GM19438 (cell line): ENCODE results near the gene C12orf43.

Source experiments
- ATAC-seq: cut with Tn5 transposase; IDR thresholded peaks from one replicate; pipeline ENCODE4 v1.9.1; 2021; ENCODE audit warnings: low read depth; ENCODE audit not compliant: unreplicated experiment

The C12orf43 gene

DNA sequence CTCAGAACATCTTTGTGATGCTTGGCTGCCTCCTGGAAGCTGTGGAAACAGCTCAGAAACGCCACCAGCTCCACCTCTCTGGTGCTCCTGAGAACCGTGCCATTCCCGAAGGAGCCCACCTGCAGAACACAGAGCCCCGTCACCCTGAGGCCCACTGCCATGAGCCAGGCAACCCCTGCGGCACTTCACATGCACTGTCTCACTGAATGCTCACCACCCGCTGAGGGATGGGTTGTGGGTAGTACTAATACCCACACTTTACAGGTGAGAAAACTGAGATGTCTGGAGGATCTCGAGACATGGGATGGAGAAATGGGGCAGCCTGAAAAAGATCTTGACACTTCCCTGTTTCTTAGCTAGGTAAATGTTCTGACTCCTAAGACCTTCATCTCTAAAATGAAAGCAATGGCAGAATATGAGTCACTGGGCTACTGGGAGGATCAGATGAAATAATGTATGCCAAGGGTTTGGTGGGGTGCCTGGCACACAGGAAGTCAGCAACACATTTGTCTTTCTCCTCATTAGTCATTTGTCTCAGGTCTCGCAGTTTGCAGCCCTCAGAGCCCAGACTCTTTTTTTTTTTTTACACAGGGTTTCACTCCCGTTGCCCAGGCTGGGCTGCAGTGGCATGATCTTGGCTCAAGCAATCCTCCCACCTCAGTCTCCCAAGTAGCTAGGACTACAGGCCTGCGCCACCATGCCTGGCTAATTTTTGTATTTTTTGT is 17.5 kb upstream of the C12orf43 start:
- ATAC-seq, result no peak

DNA sequence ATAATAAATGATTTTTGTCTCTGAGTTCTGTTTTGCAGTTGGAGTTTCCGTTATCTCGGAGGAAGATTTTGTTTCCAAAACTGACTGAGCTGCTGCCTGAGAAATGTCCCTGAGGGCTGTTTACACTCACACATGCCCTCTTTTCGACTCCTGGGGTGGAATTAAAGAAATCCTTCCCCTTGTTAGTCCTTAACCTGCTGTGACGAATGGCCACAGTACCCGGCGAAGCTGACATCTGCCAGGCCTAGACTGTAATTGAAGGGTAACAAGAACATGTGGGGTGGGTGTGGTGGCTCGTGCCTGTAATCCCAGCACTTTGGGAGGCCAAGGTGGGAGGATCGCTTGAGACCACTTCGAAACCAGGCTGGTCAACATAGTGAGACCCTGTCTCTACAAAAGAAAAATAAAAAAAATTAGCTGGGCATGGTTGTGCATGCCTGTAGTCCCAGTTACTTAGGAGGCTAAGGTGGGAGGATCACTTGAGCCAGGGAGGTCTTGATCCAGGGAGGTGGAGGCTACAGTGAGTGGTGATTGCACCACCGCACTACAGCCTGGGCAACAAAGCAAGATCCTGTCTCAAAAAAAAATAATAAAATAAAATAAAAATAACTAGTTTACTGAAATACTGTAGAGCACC is 14.4 kb upstream of the C12orf43 start:
- ATAC-seq, result no peak

DNA sequence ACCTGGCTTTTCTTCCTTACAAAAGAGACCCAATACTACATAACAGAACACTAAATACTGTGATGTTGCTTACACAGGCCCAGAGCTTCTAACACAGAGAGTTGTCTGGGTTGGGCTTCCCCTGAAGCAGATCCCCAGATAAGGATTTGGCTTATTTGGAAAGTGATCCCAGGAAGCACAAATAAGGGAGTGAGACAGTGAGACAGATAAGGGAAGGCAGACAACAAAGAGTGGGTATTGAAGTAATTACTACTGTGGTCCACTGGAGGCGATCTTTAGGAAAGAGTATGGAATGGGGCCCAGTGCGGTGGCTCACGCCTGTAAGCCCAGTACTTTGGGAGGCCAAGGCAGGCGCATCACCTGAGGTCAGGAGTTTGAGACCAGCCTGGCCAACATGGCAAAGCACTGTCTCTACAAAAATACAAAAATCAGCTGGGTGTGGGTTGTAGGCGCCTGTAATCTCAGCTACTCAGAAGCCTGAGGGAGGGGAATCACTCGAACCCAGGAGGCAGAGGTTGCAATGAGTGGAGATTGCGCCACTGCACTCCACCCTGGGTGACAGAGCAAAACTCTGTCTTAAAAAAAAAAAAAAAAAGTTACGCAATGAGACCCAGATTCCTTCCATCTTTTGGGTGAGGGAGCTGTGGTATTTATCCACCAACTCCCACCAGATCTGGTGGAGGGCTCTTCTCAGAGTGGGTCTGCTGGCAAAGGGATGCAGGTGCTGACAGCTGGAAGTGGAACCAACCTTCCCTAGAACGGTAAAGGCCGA is 10.2 kb upstream of the C12orf43 start:
- no peak for ATAC-seq

DNA sequence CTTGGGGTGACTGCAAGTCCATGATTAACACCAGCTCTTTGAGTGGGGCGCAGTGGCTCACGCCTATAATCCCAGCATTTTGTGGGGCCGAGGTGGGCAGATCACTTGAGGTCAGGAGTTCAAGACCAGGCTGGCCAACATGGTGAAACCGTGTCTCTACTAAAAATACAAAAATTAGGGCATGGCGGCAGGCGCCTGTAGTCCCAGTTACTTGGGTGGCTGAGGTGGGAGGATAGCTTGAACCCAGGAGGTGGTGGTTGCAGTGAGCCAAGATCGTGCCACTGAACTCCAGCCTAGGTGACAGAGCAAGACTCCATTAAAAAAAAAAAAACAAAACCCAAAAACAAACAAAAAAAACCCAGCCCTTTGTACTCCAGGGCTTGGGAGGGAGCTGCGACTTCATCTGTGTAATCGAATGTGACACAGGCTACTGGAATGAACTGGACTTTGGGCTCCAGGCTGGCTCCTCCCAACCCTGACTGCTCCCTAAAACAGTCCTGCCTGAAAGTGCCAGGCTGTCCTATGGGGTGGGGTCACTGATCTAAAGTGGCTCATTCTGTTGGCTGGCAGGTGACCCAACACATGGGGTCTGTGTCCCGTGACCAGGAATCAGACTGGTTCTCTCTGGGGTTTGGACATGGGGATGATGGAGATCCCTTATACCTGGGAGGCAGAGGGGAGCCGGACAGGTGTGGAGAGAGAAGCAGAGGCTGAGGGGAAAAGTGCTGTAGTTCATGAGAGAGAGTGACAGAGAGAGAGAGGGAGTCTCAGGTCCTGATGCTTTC is 9.3 kb upstream of the C12orf43 start:
- ATAC-seq, result no peak

DNA sequence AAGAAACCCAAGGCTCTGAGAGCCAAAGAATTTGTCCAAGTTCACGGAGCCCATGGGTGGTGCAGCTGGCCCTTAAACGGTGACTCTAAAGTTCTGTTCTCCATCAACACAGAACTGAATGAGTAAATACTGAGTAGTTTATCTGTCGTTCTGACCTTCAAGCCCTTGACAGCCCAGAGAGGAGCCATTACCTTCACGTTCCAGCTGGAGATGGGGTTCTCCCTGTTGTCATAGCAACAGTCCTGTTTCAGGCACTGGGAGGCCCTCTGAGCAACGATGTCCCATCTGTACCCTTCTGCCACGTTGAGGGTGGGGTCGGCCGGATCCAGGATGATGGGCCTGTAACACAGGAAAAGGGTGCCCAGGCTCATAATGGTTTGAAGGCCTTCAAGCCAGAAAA is 7.5 kb upstream of the C12orf43 start:
- no peak for ATAC-seq

DNA sequence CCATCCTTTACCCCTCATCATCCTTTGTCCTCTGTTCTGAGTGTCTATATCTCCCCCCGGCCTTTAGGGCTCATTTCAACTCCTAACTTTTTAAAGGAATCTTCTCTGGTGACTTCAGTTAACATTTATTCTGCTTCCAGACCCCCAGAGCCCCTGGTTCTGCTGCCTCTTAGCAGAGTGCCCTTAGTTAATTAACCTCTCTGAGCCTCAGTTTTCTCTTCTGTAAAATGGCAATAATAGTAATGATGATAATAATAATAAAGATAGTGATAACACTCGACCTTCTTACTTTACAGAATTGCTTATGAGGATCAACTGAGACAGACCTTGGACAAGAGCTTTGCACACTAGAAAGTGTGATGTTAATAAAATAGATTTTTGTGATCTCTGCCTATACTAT is 6.4 kb upstream of the C12orf43 start:
- no peak for ATAC-seq

DNA sequence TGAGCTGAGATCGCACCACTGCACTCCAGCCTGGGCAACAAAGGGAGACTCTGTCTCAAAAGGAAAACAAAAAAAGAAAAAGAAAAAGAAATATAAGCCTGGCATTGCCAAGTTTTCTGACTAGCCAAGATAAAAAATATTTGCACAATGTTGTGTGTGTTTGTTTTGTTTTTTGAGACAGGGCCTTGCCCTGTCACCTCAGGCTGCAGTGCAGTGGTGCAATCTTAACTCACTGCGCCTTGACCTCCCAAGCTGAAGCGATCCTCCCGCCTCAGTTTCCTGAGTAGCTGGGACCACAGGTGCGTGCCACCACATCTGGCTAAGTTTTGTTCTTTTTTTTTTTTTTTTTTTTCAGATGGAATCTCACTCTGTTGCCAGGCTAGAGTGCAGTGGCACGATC is 5.5 kb upstream of the C12orf43 start:
- no peak for ATAC-seq

DNA sequence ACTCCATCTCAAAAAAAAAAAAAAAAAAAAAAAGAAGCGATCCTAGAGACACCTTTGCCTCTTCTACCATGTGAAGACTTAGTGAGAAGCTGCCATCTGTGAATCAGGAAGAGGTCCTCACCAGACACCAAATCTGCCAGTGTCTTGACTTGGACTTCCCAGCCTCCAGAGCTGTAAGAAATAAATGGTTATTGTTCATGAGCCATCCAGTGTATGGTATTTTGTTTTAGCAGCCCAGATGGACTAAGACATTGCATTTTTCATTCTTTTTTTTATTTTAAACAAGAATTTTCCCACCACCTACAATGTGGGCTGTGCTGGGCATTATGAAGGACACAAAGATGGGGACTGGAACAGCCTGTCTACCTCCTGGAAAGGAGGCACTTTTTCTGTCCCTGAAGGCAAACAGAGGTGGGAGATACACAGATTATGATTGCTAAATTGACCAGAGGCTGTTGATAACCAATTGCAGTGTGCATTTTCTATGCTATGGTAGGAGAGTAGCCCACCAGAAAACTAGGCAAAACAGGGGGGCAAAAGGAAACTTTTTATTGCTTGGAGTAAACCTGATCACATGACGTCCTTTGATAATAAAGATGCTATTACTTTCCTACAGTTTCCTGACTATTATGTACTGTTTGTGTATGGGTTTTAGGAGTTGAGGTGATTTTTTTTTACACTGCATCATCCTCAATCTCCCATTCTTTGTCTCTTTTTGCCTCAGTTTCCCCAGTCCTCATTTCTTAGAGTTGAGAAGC is 2.8 kb upstream of the C12orf43 start:
- ATAC-seq, result no peak

DNA sequence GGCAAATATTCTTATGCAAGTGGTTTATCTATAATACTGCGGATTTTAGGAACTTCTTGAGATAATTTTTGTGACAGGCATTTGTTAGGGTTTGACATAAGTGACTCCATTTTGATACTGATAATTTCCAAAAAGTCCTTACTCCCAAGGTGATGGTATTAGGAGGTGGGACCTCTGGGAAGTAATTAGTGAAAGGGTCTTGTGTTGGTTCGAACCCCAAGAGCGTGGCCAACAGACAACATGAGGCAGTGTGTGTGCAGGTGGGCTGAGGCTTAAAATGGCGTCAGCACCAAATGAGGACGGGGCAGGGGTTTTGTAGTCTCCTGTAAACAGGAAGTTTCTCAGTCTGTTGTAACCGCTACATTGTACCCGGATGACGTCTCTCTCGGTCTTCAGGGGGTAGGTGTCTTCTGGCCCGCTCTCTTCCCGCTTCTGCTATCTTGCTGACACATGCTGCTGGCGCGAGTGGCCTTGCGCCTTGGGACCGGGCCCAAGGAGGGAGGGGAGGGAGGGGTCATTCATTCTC is 1.7 kb upstream of the C12orf43 start:
- no peak for ATAC-seq

DNA sequence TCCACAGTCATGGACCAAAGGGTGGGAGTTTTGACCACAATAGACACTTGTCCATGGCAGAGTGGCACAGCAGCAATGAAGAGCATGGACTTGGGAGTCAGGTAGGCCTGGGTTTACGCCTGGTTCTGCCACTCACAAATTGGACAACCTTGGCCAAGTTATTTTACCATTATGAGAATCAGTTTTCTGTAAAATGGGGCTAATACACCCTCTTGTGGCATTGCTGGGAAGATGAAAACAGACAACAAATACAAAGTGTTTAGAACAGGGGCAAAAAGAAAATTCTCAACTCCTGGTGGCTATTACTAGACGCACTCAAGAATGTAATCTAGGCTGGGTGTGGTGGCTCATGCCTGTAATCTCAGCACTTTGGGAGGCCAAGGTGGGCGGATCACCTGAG is 2.6 kb downstream of the C12orf43 start:
- ATAC-seq, result no peak

DNA sequence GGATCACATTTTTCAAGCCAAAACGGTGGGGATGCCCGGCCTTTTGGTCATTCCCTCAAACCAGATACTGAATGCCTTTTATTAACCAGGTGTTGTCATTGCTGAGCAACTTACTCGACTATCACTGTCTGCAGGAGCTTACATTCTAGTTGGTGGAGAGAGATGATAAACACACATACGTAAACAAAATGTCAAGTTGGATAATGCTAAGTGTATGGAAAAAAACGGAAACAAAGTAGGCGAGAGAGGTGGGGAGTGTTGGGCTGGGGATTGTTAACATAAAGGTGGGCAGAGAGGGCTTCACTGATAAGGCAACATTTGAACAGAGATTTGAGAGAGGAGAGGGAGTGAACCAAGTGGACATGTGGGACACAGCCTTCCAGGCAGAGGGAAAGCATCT is 4.5 kb downstream of the C12orf43 start:
- no peak for ATAC-seq

DNA sequence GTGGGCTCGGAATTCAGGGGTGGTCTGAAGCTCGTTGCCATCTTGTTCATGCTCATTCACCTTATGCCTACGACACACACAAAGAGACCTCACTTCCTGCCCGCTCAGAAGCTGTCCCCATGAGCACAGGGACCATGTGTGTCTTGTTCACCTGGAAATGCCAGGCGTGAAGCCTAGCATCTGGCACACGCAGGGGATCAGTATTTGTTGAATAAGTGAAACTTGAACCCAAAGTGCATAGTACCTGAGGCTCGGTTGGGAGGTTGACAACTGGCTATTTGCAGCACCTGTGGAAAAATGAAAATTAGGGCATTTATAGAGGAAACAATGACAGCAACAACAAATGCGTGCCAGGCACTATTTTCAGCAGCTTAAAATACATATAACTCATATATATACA is 5.4 kb downstream of the C12orf43 start:
- ATAC-seq, result no peak

DNA sequence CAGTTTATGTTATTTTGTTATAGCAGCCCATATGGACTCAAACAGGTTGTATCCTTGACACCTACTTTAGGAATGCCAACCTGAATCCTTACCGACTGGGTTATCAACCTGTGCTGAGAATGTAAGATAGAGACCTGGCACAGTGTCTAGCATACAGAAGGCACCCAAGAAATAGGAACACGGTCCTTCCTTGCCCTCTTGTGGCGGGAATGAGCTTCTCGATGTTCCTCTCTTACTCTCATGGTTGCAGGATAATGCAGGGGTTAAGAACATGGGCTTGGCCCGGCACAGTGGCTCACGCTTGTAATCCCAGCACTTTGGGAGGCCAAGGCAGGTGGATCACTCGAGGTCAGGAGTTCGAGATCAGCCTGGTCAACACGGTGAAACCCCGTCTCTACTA is 6.5 kb downstream of the C12orf43 start:
- no peak for ATAC-seq

DNA sequence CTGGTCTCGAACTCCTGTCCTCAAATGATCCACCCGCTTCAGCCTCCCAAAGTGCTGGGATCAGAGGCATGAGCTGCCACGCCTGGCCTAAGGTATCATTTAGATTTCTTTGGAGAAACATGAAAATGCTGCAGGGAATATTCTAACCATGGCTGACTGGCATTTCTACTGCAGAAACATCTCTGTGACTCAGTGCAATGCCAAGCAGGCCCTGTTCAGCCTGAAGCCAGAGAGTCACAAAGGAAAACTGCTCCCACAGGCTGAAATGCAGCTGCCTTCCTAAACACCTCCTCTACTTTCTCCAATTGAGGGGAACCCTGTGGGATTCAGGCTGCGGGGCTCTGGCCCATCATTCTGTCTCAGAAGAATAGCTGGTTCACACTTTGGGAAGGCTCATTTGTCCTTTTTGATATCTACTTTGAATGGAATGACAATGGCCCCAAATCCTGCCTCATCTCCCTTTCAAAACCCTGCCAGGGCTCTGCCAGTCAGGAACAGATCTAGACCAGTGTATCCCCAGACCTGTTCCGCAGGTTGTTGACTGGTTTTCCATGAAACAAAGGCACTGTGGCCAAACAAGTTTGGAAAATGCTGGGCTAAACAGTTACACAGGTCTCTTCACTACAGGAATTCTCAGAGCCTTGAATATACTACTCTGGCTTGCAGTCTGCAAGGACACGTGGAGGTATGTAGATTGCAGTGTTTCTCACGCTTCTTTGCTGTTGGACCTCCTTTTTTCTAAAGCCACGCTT is 7.8 kb downstream of the C12orf43 start:
- ATAC-seq, result no peak

DNA sequence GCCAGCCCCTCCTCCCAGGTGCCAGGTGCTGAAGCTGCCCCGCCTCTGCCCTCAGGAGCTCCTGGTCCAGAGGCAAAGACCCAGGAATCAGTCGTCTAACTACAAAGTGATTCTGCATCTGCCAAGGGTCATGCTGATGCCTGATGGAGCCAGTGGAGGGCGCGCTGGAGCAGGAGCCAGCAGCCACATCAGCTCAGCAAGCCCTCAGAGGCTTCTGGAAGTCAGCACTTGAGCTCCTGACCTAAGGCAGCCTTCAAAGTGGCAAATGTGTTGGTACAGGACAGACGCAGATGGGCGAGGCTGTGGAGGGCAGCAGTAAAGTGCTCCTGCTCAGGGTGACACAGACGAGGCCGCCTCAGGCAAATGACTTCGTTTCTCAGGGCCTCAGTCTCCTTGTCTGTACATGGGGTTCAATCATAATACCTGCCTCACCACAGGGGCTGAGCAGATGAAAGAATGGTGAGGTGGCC is 10.9 kb downstream of the C12orf43 start:
- no peak for ATAC-seq

DNA sequence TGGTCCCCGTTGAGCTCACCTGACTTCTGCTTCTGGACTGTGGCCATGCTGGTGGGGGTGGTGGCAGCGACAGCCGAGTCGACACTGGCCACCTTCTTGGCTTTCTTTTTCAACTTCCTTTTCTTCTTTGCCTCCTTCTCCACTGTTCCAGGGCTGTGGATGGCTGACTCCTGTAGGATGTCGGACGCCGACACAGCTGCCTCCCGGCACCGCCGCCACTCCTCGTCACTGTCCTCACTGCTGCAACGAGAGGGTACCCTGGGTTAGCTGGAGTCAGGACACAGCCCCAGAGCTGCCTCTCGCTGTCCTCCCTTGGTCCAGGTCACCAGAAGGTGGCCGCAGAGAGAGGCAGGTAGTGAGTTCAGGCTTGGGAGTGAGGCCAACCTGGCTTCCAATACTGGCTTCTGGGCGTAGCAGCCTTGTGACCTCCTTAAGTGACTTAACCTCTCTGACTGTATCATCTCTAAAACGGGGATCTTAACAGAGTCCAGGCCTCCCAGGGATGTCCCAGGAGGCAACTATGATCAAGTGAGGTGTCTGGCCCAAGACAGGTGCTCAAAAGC is 12.0 kb downstream of the C12orf43 start:
- ATAC-seq, result no peak

DNA sequence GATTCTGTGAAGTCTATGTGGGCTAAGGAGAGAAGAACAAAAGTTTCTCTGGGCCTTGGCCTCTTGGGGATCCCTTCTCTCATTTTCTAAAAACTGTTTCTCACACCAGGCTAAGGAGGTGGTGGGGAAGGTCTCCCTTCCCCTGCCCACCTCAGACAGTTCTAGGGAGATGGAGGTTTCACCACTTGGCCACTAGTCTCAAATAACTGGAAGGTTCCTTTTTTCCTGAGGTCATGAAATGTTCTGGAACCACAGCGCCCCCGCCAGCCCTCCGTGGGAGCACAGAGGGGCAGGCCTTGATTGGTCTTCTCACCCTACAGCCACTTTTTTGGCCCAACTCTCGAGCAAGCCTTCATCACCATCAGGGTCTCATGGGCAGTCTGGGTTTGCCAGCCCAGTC is 12.6 kb downstream of the C12orf43 start:
- ATAC-seq, result no peak

DNA sequence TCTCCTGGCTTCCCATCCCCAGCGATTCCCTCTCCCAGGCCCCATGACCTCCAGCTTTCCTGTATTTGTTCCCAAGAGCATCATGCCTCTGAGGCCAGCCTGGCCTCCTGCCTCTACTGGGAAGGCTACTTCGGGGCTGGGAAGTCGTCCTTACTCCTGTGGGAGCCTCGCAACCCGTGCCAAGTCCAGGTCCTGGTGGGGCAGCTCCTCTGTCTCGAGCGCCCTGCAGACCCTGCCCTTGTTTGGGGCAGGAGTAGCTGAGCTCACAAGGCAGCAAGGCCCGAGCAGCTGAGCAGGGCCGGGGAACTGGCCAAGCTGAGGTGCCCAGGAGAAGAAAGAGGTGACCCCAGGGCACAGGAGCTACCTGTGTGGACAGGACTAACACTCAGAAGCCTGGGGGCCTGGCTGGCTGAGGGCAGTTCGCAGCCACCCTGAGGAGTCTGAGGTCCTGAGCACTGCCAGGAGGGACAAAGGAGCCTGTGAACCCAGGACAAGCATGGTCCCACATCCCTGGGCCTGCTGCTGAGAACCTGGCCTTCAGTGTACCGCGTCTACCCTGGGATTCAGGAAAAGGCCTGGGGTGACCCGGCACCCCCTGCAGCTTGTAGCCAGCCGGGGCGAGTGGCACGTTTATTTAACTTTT is 14.3 kb downstream of the C12orf43 start:
- ATAC-seq, result no peak
